Adrenal gland (tissue), 5 donors: ENCODE data around the gene CNTNAP2.

Source experiments
- POLR2A ChIP-seq, 2 donors: fragments of 450-650 bp; IDR thresholded peaks; one replicate each; pipeline ENCODE4 v1.6.1; 2017; ENCODE audit warnings: antibody characterized with exemption in 2 of 2, mild to moderate bottlenecking in 2 of 2, moderate library complexity in 1 of 2
- TF ChIP-seq, protein P1 (sequence below), 6 experiments: fragments of 450-650 bp in 4 of 6; fragments of 200-600 bp in 2 of 6; sonication (generic) in 1 of 6; IDR thresholded peaks; 1 replicate in 5 of 6; 2 replicates in 1 of 6; pipeline versions ENCODE4 v1.5.1 to v1.8.0; 2016 to 2021; ENCODE audit warnings: antibody characterized with exemption in 6 of 6, mild to moderate bottlenecking in 2 of 6, moderate library complexity in 1 of 6
- donor health status: DM: no; HTN: no; CAD: no.

DNA sequence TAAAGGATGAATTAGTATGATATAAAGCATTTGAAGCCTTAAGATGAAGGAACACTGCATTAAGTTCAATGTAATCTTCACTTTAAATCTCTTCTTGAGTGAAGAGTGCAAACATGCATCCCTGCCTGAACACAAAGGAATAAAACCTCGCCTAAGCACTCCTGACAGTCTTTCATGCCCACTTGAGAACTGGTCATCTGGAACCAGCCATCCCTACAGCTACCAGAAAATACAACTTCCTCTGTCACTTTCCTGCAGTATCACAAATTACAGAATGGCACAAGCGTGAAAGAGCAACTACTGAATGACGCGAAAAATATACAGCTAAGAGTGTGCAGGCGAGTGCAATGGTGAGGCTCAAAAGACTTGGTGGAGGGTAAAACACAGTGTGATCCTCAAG, 1079.9 kb downstream of the CNTNAP2 start:
- TF ChIP-seq, protein P1, sequence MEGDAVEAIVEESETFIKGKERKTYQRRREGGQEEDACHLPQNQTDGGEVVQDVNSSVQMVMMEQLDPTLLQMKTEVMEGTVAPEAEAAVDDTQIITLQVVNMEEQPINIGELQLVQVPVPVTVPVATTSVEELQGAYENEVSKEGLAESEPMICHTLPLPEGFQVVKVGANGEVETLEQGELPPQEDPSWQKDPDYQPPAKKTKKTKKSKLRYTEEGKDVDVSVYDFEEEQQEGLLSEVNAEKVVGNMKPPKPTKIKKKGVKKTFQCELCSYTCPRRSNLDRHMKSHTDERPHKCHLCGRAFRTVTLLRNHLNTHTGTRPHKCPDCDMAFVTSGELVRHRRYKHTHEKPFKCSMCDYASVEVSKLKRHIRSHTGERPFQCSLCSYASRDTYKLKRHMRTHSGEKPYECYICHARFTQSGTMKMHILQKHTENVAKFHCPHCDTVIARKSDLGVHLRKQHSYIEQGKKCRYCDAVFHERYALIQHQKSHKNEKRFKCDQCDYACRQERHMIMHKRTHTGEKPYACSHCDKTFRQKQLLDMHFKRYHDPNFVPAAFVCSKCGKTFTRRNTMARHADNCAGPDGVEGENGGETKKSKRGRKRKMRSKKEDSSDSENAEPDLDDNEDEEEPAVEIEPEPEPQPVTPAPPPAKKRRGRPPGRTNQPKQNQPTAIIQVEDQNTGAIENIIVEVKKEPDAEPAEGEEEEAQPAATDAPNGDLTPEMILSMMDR (IDR thresholded peaks at IDR 0.05), result no peak
- TF ChIP-seq POLR2A (IDR thresholded peaks at IDR 0.05), result no peak
